Measurements from ENCODE around the gene SYDE2. TPM values are rescaled to one million over a fixed set of nuclear protein-coding genes. Genes with fewer than 3 reads are reported as not detected.
"Not testable (repeated sequence)": the region's sequence is repeated elsewhere in the genome, so short reads cannot be mapped to it uniquely, and the experiment has no call there.

SYDE2 gene
- total RNA-seq, 3 donors from 2014 or later: 9.0 to 42.1 (median 9.9) TPM

DNA sequence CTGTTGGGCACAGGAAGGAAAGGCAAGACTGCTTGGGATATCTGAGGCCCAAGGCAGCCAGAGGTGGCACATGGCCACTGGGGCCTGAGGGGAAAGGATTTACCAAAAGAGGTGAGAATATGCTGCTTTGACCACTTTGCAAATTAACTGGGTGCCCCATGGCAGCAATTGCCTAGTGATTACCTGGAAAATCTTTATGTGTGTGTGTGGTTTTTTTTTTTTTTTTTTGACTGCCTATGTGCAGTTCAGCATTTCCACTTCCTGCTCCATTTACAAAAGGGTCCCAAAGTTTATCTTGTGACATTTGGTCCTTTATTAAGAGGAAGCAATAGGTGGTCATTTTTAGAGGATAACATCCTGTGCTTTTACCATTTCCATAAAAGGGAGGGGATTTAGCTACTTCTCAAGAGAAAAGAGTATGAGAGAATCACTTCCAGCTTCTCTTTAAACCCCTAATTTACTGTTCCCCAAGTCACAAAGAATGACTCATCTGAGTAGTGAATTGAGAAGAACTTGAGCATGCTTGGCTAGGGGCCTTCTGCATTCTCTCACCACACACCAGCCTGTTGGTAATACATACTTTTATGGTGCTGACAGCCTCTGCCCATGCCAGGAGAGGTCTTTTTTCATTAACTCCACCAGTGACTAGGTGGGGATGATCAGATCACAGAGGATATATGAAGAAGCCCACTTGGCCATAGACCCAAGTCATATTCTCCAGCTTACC, 52.1 kb downstream of the SYDE2 start:
- no peak overlapping the region for H3K4me3 ChIP-seq
- TF ChIP-seq CTCF (IDR thresholded peaks at IDR 0.05): no peak
- H3K9me3 ChIP-seq: no peaks in the 10 kb centered on the region
- H3K4me1 ChIP-seq (ENCODE audit: low read depth): no peaks in the 10 kb centered on the region
- H3K36me3 ChIP-seq (ENCODE audit: low read depth): no peaks in the 10 kb centered on the region
- no peak for DNase-seq
- intact Hi-C loops (cut with DNase I, micrococcal nuclease): no loop called here
- ATAC-seq: no peak

DNA sequence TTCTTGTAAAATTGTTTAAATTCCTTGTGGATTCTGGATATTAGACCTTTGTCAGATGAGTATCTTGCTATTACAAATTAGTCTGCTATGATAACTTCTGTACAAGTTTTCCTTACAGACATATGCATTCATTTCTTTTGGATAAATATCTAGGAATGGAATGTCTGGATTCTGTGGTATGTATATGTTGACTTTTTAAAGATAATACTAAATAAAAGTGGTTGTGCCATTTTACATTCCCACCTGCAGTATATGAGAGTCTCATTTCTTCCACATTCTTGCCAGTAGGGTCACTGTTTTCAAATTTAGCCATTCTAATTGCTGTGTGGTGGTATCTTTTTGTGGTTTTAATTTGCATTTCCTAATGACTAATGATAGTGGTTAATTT, 53.9 kb downstream of the SYDE2 start:
- Histone ChIP-seq H3K36me3 (ENCODE audit: low read depth) (no peaks in the 10 kb centered on the region), H3K4me1 (ENCODE audit: low read depth) (no peaks in the 10 kb centered on the region), H3K9me3 (no peaks in the 10 kb centered on the region), H3K4me3 (no peak overlapping the region)
- no peak for DNase-seq
- no peak for TF ChIP-seq CTCF (IDR thresholded peaks at IDR 0.05)
- ATAC-seq: no peak
- intact Hi-C loops (cut with DNase I, micrococcal nuclease): no loop called here

DNA sequence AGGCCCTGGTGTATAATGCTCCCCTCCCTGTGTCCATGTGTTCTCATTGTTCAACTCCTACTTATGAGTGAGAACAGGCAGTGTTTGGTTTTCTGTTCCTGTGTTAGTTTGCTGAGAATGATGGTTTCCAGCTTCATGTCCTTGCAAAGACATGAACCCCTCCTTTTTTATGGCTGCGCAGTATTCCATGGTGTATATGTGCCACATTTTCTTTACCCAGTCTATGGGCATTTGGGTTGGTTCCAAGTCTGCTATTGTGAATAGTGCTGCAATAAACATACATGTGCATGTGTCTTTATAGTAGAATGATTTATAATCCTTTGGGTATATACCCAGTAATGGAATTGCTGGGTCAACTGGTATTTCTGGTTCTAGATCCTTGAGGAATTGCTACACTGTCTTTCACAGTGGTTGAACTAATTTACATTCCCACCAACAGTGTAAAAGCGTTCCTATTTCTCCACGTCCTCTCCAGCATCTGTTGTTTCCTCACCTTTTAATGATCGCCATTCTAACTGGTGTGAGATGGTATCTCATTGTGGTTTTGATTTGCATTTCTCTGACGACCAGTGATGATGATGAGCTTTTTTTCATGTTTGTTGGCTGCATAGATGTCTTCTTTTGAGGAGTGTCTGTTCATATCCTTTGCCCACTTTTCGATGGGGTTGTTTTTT, 54.4 kb downstream of the SYDE2 start:
- H3K36me3 ChIP-seq (ENCODE audit: low read depth); H3K4me3 ChIP-seq; intact Hi-C loops (cut with DNase I, micrococcal nuclease); ATAC-seq; H3K9me3 ChIP-seq; H3K4me1 ChIP-seq (ENCODE audit: low read depth): not testable (repeated sequence)
- DNase-seq: peak in 1 of 3 donors; percentile 62

DNA sequence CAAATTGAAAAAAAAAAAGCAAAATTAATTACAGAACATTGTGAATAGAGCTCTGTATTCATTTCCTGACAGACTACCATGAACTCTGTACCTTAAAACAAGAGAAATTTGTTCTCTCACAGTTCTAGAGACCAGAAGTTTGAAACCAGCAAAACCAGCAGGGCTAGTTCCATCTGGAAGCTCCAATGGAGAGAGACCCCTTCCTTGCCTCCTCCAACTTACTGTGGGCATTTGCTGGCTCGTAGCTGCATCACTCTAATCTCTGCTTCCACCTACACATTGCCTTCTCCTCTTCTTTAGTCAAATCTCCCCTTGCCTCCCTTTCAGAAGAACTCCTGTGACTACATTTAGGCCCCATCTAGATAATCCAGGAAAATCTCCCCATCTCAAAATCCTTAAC, 56.5 kb downstream of the SYDE2 start:
- ATAC-seq (peak; percentile 34), DNase-seq (peak in 1 of 3 donors; percentile 36)
- Histone ChIP-seq H3K4me1 (ENCODE audit: low read depth) (no peaks in the 10 kb centered on the region), H3K36me3 (ENCODE audit: low read depth) (no peaks in the 10 kb centered on the region), H3K9me3 (no peaks in the 10 kb centered on the region), H3K4me3 (no peak overlapping the region)
- no peak for TF ChIP-seq CTCF (IDR thresholded peaks at IDR 0.05)
- intact Hi-C loops (cut with DNase I, micrococcal nuclease): no loop called here

DNA sequence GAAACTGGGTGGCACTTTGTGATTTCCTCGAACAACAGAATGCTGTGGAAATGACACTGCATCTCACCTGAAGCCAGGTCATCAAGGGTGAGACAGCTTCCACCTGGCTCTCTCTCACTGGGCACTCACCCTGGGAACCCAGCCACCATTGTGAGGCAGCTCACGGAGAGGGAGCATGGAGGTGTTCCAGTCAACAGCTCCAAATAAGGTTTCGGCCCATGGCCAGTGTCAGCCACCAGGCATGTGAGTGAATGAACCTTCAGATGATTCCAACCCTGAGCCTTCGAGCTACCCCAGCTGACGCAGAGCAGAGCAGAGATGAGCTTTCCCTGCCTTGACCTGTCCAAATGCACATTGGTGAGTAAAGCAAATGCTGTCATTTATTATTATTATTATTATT, 58.1 kb downstream of the SYDE2 start:
- ATAC-seq: no peak
- intact Hi-C loops (cut with DNase I, micrococcal nuclease): no loop called here

GRCh38 chr1:85138439-85138838, 62.4 kb downstream of the SYDE2 start:
- H3K36me3 ChIP-seq (ENCODE audit: low read depth); H3K9me3 ChIP-seq; ATAC-seq; intact Hi-C loops (cut with DNase I, micrococcal nuclease); DNase-seq; H3K4me3 ChIP-seq: not testable (repeated sequence)
- H3K4me1 ChIP-seq (ENCODE audit: low read depth): peaks cover 32% of the 10 kb centered on the region

More for the DNA sequence above, 58.1 kb downstream of the SYDE2 start:
- Histone ChIP-seq H3K4me1 (ENCODE audit: low read depth) (peaks cover 4% of the 10 kb centered on the region), H3K4me3 (no peak overlapping the region), H3K36me3 (ENCODE audit: low read depth) (no peaks in the 10 kb centered on the region), H3K9me3 (no peaks in the 10 kb centered on the region)
- TF ChIP-seq CTCF (IDR thresholded peaks at IDR 0.05): no peak
- no peak for DNase-seq

All from mucosa of descending colon (tissue), 3 donors.